Measurements from ENCODE around the gene RBL2. TPM values are rescaled to one million over a fixed set of nuclear protein-coding genes. Genes with fewer than 3 reads are reported as not detected.

The RBL2 gene
- total and polyA plus RNA-seq, 2 of the 13 experiments (the other 11 are each of a cell fraction or from before 2014, with no cell fraction given), result 41.2 to 60.9 TPM

- TF ChIP-seq TRIM22 (IDR thresholded peaks at IDR 0.05), result no peak
- TF ChIP-seq UBTF (CRISPR knock-in tag; IDR thresholded peaks at IDR 0.05), result peak; percentile 42; the same call in 1 of the 2 replicates
- TF ChIP-seq ZBTB25 (CRISPR knock-in tag; IDR thresholded peaks at IDR 0.05), result no peak
- peak; percentile 93 for TF ChIP-seq KLF12 (CRISPR knock-in tag; IDR thresholded peaks at IDR 0.05; ENCODE audit: borderline replicate concordance)
- TF ChIP-seq ZSCAN30 (CRISPR knock-in tag; IDR thresholded peaks at IDR 0.05), result no peak
- no peak; the same call in 1 of the 2 replicates for TF ChIP-seq ZC3H13 (CRISPR knock-in tag; IDR thresholded peaks at IDR 0.05)
- no peak for TF ChIP-seq NFAT5 (CRISPR knock-in tag; IDR thresholded peaks at IDR 0.05)
- TF ChIP-seq MXI1 (IDR thresholded peaks at IDR 0.05; ENCODE audit: borderline replicate concordance, low read depth, low read length), result peak; percentile 19; the same call in 2 of the 3 replicates
- TF ChIP-seq ZNF124 (CRISPR knock-in tag; IDR thresholded peaks at IDR 0.05), result no peak
- TF ChIP-seq NAIF1 (CRISPR knock-in tag; IDR thresholded peaks at IDR 0.05; ENCODE audit: borderline replicate concordance), result no peak; the same call in 1 of the 2 replicates
- TF ChIP-seq MBD4 (IDR thresholded peaks at IDR 0.05; ENCODE audit: borderline replicate concordance, low read length), result no peak
- no peak for TF ChIP-seq MLLT10 (CRISPR knock-in tag; IDR thresholded peaks at IDR 0.05)
- TF ChIP-seq ZNF850 (CRISPR knock-in tag; conservative IDR thresholded peaks at IDR 0.05), result no peak
- no peak for TF ChIP-seq RBM39 (IDR thresholded peaks at IDR 0.05; ENCODE audit: low read depth, low read length, poor library complexity, severe bottlenecking)
- no peak for TF ChIP-seq KLF11 (CRISPR knock-in tag; IDR thresholded peaks at IDR 0.05)
- no peak for TF ChIP-seq NFYB (CRISPR knock-in tag; IDR thresholded peaks at IDR 0.05)
- no peak for TF ChIP-seq TBP (CRISPR knock-in tag; IDR thresholded peaks at IDR 0.05)
- peak; percentile 78 for TF ChIP-seq DNMT1 (CRISPR knock-in tag; IDR thresholded peaks at IDR 0.05)
- no peak for TF ChIP-seq ZMYM4 (CRISPR knock-in tag; IDR thresholded peaks at IDR 0.05)
- TF ChIP-seq KMT2A (CRISPR knock-in tag; IDR thresholded peaks at IDR 0.05), result no peak; the same call in none of the 2 replicates
Observed at GRCh38 chr16:53502331-53503269, 68.3 kb downstream of the RBL2 start, which contains the start of gene AKTIP (continued).

Data from HepG2 (cell line).